ENCODE data around the gene EPN2.

DNA sequence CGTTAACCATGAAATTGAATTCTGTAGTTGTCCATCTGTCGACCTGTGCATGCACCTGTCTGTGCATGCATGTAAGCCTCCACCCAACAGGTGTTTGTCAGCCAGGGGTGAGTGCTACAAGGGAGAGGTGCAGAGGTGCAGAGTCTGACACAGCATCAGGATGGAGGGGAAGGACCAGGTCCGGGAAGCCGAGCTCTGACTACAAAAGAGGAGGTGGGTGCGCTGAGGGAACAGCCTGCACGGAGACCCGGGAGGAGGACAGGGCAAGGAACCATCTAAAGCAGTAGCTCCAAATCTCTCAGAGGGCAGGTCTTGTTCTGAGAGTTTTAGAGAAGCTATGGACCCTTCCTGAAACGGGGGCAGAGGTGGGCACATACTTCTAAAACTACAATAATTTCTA is 71.2 kb downstream of the EPN2 start:
- TF ChIP-seq, protein P1, sequence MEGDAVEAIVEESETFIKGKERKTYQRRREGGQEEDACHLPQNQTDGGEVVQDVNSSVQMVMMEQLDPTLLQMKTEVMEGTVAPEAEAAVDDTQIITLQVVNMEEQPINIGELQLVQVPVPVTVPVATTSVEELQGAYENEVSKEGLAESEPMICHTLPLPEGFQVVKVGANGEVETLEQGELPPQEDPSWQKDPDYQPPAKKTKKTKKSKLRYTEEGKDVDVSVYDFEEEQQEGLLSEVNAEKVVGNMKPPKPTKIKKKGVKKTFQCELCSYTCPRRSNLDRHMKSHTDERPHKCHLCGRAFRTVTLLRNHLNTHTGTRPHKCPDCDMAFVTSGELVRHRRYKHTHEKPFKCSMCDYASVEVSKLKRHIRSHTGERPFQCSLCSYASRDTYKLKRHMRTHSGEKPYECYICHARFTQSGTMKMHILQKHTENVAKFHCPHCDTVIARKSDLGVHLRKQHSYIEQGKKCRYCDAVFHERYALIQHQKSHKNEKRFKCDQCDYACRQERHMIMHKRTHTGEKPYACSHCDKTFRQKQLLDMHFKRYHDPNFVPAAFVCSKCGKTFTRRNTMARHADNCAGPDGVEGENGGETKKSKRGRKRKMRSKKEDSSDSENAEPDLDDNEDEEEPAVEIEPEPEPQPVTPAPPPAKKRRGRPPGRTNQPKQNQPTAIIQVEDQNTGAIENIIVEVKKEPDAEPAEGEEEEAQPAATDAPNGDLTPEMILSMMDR (IDR thresholded peaks at IDR 0.05 in 2 of 3, conservative IDR thresholded peaks at IDR 0.05 in 1 of 3; ENCODE audit: control insufficient read depth in 2 of 3, extremely low read depth in 1 of 3, insufficient read depth in 1 of 3, low read depth in 3 of 3, low read length in 3 of 3), result no peak
- TF ChIP-seq, protein P2, sequence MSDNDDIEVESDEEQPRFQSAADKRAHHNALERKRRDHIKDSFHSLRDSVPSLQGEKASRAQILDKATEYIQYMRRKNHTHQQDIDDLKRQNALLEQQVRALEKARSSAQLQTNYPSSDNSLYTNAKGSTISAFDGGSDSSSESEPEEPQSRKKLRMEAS (IDR thresholded peaks at IDR 0.05; ENCODE audit: low read depth, low read length), result no peak
- TF ChIP-seq EP300 (IDR thresholded peaks at IDR 0.05; ENCODE audit: borderline replicate concordance in 1 of 2, control insufficient read depth in 1 of 2, low read depth in 2 of 2, low read length in 2 of 2) (no peak), MYC (IDR thresholded peaks at IDR 0.05; ENCODE audit: insufficient read depth, insufficient read length, insufficient replicate concordance, low read length, severe bottlenecking) (no peak), EZH2 (IDR thresholded peaks at IDR 0.05; ENCODE audit: borderline replicate concordance, control insufficient read depth, low read depth, low read length) (no peak), RAD21 (IDR thresholded peaks at IDR 0.05; ENCODE audit: insufficient read depth, low read depth, low read length) (no peak), SPI1 (IDR thresholded peaks at IDR 0.05; ENCODE audit: borderline replicate concordance, insufficient read depth, low read depth, low read length) (no peak), RELA (IDR thresholded peaks at IDR 0.05; ENCODE audit: borderline replicate concordance, partially characterized antibody) (no peak), SMC3 (IDR thresholded peaks at IDR 0.05; ENCODE audit: borderline replicate concordance, low read length) (no peak), NFYB (IDR thresholded peaks at IDR 0.05; ENCODE audit: insufficient read depth, low read depth, low read length) (no peak)
- TF ChIP-seq, protein P3, sequence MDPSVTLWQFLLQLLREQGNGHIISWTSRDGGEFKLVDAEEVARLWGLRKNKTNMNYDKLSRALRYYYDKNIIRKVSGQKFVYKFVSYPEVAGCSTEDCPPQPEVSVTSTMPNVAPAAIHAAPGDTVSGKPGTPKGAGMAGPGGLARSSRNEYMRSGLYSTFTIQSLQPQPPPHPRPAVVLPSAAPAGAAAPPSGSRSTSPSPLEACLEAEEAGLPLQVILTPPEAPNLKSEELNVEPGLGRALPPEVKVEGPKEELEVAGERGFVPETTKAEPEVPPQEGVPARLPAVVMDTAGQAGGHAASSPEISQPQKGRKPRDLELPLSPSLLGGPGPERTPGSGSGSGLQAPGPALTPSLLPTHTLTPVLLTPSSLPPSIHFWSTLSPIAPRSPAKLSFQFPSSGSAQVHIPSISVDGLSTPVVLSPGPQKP (IDR thresholded peaks at IDR 0.05; ENCODE audit: low read depth, low read length), result no peak
- TF ChIP-seq, protein P4, sequence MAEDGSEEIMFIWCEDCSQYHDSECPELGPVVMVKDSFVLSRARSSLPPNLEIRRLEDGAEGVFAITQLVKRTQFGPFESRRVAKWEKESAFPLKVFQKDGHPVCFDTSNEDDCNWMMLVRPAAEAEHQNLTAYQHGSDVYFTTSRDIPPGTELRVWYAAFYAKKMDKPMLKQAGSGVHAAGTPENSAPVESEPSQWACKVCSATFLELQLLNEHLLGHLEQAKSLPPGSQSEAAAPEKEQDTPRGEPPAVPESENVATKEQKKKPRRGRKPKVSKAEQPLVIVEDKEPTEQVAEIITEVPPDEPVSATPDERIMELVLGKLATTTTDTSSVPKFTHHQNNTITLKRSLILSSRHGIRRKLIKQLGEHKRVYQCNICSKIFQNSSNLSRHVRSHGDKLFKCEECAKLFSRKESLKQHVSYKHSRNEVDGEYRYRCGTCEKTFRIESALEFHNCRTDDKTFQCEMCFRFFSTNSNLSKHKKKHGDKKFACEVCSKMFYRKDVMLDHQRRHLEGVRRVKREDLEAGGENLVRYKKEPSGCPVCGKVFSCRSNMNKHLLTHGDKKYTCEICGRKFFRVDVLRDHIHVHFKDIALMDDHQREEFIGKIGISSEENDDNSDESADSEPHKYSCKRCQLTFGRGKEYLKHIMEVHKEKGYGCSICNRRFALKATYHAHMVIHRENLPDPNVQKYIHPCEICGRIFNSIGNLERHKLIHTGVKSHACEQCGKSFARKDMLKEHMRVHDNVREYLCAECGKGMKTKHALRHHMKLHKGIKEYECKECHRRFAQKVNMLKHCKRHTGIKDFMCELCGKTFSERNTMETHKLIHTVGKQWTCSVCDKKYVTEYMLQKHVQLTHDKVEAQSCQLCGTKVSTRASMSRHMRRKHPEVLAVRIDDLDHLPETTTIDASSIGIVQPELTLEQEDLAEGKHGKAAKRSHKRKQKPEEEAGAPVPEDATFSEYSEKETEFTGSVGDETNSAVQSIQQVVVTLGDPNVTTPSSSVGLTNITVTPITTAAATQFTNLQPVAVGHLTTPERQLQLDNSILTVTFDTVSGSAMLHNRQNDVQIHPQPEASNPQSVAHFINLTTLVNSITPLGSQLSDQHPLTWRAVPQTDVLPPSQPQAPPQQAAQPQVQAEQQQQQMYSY (CRISPR knock-in tag; IDR thresholded peaks at IDR 0.05), result no peak
- TF ChIP-seq, protein P5, sequence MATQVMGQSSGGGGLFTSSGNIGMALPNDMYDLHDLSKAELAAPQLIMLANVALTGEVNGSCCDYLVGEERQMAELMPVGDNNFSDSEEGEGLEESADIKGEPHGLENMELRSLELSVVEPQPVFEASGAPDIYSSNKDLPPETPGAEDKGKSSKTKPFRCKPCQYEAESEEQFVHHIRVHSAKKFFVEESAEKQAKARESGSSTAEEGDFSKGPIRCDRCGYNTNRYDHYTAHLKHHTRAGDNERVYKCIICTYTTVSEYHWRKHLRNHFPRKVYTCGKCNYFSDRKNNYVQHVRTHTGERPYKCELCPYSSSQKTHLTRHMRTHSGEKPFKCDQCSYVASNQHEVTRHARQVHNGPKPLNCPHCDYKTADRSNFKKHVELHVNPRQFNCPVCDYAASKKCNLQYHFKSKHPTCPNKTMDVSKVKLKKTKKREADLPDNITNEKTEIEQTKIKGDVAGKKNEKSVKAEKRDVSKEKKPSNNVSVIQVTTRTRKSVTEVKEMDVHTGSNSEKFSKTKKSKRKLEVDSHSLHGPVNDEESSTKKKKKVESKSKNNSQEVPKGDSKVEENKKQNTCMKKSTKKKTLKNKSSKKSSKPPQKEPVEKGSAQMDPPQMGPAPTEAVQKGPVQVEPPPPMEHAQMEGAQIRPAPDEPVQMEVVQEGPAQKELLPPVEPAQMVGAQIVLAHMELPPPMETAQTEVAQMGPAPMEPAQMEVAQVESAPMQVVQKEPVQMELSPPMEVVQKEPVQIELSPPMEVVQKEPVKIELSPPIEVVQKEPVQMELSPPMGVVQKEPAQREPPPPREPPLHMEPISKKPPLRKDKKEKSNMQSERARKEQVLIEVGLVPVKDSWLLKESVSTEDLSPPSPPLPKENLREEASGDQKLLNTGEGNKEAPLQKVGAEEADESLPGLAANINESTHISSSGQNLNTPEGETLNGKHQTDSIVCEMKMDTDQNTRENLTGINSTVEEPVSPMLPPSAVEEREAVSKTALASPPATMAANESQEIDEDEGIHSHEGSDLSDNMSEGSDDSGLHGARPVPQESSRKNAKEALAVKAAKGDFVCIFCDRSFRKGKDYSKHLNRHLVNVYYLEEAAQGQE (IDR thresholded peaks at IDR 0.05; ENCODE audit: low read depth, low read length), result no peak

Data from GM12878 (cell line).